Loucy (cell line): ENCODE data around the gene RHBDF1.
"Not testable (repeated sequence)": the region's sequence is repeated elsewhere in the genome, so short reads cannot be mapped to it uniquely, and the experiment has no call there.

Source experiments
- H2AFZ ChIP-seq: fragments of 200-600 bp; sonication (generic); 2 replicates; pipeline ENCODE4 v1.6.0; 2016; ENCODE audit warnings: antibody characterized with exemption, mild to moderate bottlenecking, low read length, moderate library complexity
- H3F3A ChIP-seq: fragments of 200-600 bp; 2 replicates; pipeline ENCODE4 v1.6.0; 2016; ENCODE audit warnings: antibody characterized with exemption, low read depth, mild to moderate bottlenecking
- H3K27me3 ChIP-seq: fragments of 200-600 bp; sonication (generic); 2 replicates; pipeline ENCODE4 v1.6.1; 2014; ENCODE audit warnings: low read length, mild to moderate bottlenecking; ENCODE audit not compliant: insufficient read depth, poor library complexity, severe bottlenecking
- H3K36me3 ChIP-seq: fragments of 200-600 bp; sonication (generic); 2 replicates; pipeline ENCODE4 v1.6.1; 2016; ENCODE audit warnings: low read length; ENCODE audit not compliant: insufficient read depth
- H3K4me1 ChIP-seq: fragments of 200-600 bp; sonication (generic); 2 replicates; pipeline ENCODE4 v1.5.1; 2014; ENCODE audit warnings: low read length, mild to moderate bottlenecking; ENCODE audit not compliant: insufficient read depth, poor library complexity, severe bottlenecking
- H3K4me2 ChIP-seq: fragments of 200-600 bp; sonication (generic); 2 replicates; pipeline ENCODE4 v1.6.0; 2014; ENCODE audit warnings: antibody characterized with exemption, low read length, low read depth, mild to moderate bottlenecking; ENCODE audit not compliant: poor library complexity, severe bottlenecking
- H3K4me3 ChIP-seq: fragments of 200-600 bp; sonication (generic); 2 replicates; pipeline ENCODE4 v1.5.1; 2014; ENCODE audit warnings: low read length, mild to moderate bottlenecking, mixed read lengths; ENCODE audit not compliant: poor library complexity, severe bottlenecking
- H3K79me2 ChIP-seq: fragments of 200-600 bp; sonication (generic); 2 replicates; pipeline ENCODE4 v1.6.1; 2014; ENCODE audit warnings: low read length; ENCODE audit not compliant: insufficient read depth
- H3K9ac ChIP-seq: fragments of 200-600 bp; sonication (generic); 2 replicates; pipeline ENCODE4 v1.6.0; 2014; ENCODE audit warnings: mild to moderate bottlenecking, low read depth, low read length, moderate library complexity; ENCODE audit not compliant: poor library complexity, severe bottlenecking
- H3K9me2 ChIP-seq: fragments of 200-600 bp; sonication (generic); replicated peaks from 2 replicates; pipeline ENCODE4 v1.6.1; 2016; ENCODE audit warnings: low read depth, low read length, mixed read lengths
- H3K9me3 ChIP-seq: fragments of 200-600 bp; sonication (generic); 2 replicates; pipeline ENCODE4 v1.6.1; 2014; ENCODE audit warnings: mild to moderate bottlenecking, antibody characterized with exemption, low read length, low read depth; ENCODE audit not compliant: insufficient read depth
- H4K20me1 ChIP-seq: fragments of 200-600 bp; sonication (generic); 2 replicates; pipeline ENCODE4 v1.6.0; 2014; ENCODE audit warnings: antibody characterized with exemption, low read length, mild to moderate bottlenecking; ENCODE audit not compliant: insufficient read depth, poor library complexity, severe bottlenecking
- CTCF ChIP-seq: fragments of 200-600 bp; sonication (generic); conservative IDR thresholded peaks from 2 replicates; pipeline ENCODE4 v1.5.1; 2014; ENCODE audit warnings: mild to moderate bottlenecking, antibody characterized with exemption, low read length

Gene RHBDF1

GRCh38 chr16:25926-26348 lies 46.5 kb downstream of the RHBDF1 start:
- H3K36me3 ChIP-seq, H2AFZ ChIP-seq, H3K4me3 ChIP-seq, H3K4me1 ChIP-seq, H3F3A ChIP-seq, H3K79me2 ChIP-seq, H3K9me2 ChIP-seq, H3K4me2 ChIP-seq, H3K9me3 ChIP-seq, H4K20me1 ChIP-seq, H3K27me3 ChIP-seq, H3K9ac ChIP-seq: not testable (repeated sequence)

- H4K20me1 ChIP-seq, H3K9ac ChIP-seq, H3K4me1 ChIP-seq, H3F3A ChIP-seq, H3K9me2 ChIP-seq, H3K4me2 ChIP-seq, H3K4me3 ChIP-seq, H3K27me3 ChIP-seq, H2AFZ ChIP-seq, H3K36me3 ChIP-seq, H3K9me3 ChIP-seq, H3K79me2 ChIP-seq: not testable (repeated sequence)
Observed at GRCh38 chr16:24151-24550, 48.3 kb downstream of the RHBDF1 start.

- not testable (repeated sequence) for H3K9ac ChIP-seq, H3K4me1 ChIP-seq, H3K27me3 ChIP-seq, H3K36me3 ChIP-seq, H3K4me2 ChIP-seq, H2AFZ ChIP-seq, H3F3A ChIP-seq, H3K4me3 ChIP-seq, H3K79me2 ChIP-seq, H3K9me2 ChIP-seq, H4K20me1 ChIP-seq, H3K9me3 ChIP-seq
Observed at GRCh38 chr16:20886-21285, 51.5 kb downstream of the RHBDF1 start.

DNA sequence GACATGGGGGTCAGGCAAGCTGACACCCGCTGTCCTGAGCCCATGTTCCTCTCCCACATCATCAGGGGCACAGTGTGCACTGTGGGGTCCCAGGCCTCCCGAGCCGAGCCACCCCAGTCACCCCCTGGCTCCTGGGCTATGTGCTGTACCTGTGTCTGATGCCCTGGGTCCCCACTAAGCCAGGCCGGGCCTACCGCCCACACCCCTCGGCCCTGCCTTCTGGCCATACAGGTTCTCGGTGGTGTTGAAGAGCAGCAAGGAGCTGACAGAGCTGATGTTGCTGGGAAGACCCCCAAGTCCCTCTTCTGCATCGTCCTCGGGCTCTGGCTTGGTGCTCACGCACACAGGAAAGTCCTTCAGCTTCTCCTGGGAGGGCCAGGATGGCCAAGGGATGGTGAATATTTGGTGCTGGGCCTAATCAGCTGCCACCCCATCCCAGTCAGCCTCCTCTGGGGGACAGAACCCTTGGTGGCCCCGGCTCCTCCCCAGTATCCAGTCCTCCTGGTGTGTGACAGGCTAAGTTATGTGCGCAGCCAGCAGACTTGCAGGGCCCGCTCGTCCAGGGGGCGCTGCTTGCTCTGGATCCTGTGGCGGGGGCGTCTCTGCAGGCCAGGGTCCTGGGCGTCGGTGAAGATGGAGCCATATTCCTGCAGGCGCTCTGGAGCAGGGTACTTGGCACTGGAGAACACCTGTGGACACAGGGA lies 55.2 kb downstream of the RHBDF1 start:
- H3K9me2 ChIP-seq, H3K4me2 ChIP-seq, H3K4me3 ChIP-seq, H3K9ac ChIP-seq, H2AFZ ChIP-seq, H3K79me2 ChIP-seq, H3K4me1 ChIP-seq, H3K9me3 ChIP-seq, H3K36me3 ChIP-seq, H3F3A ChIP-seq, H3K27me3 ChIP-seq, H4K20me1 ChIP-seq: not testable (repeated sequence)

GRCh38 chr16:10772-11171 lies 61.7 kb downstream of the RHBDF1 start:
- H3K27me3 ChIP-seq, H3K9ac ChIP-seq, H4K20me1 ChIP-seq, H3K9me3 ChIP-seq, H3K4me3 ChIP-seq, H3K4me2 ChIP-seq, H3K4me1 ChIP-seq, H3K36me3 ChIP-seq, H3K9me2 ChIP-seq, H2AFZ ChIP-seq, H3F3A ChIP-seq, H3K79me2 ChIP-seq: not testable (repeated sequence)
- peak; percentile 31 for TF ChIP-seq CTCF
